Uterus (tissue), 2 donors: Measurements from ENCODE around the gene PLXNA4.

Experiments used
- POLR2A ChIP-seq, 2 donors: fragments of 450-650 bp; IDR thresholded peaks; one replicate each; pipeline ENCODE4 v1.6.1; 2016; ENCODE audit warnings: antibody characterized with exemption in 2 of 2, mild to moderate bottlenecking in 1 of 2, moderate library complexity in 1 of 2
- TF ChIP-seq, protein P1 (sequence below), 4 experiments: fragments of 200-600 bp in 2 of 4; fragments of 450-650 bp in 2 of 4; sonication (generic) in 2 of 4; IDR thresholded peaks; one replicate each; pipeline ENCODE4 v1.5.1; 2016 to 2019; ENCODE audit warnings: antibody characterized with exemption in 4 of 4, mild to moderate bottlenecking in 2 of 4, moderate library complexity in 1 of 4

DNA sequence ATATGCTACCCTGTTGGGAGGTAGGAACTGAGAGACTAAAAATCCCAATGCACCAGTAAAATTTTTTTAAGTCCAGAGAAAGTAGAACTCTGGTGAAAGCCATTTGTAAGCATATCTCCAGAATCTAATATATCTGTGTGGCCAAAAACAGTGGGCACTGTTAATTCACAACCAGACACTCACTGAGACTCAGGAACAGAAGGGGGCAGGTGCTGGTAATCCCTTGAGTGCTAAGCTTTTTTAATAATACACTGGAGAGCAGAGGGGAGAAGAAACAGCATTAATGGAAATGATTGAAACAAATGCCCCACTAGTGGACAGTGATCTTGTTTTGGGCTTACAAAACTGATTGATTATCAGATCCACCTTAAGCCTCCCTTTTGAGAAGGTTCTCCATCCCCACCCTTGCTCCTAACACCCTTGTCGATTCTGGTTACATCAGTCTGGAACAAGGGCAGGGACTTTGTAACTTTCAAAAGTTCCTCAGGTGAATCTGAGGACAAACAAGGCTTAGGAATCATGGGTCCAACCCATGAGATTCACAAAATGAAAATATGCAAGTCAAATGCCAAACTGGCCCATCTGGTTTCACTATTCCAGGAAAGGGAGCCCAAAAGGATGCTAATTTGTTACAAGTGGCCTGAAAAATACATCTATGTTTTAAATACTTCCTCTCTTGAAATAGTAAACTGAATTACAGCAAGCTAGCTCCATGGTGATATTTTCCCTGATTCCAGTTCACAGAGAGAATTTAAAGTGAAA is 29.7 kb downstream of the PLXNA4 start:
- TF ChIP-seq POLR2A (IDR thresholded peaks at IDR 0.05), result no peak
- TF ChIP-seq, protein P1, sequence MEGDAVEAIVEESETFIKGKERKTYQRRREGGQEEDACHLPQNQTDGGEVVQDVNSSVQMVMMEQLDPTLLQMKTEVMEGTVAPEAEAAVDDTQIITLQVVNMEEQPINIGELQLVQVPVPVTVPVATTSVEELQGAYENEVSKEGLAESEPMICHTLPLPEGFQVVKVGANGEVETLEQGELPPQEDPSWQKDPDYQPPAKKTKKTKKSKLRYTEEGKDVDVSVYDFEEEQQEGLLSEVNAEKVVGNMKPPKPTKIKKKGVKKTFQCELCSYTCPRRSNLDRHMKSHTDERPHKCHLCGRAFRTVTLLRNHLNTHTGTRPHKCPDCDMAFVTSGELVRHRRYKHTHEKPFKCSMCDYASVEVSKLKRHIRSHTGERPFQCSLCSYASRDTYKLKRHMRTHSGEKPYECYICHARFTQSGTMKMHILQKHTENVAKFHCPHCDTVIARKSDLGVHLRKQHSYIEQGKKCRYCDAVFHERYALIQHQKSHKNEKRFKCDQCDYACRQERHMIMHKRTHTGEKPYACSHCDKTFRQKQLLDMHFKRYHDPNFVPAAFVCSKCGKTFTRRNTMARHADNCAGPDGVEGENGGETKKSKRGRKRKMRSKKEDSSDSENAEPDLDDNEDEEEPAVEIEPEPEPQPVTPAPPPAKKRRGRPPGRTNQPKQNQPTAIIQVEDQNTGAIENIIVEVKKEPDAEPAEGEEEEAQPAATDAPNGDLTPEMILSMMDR (IDR thresholded peaks at IDR 0.05), result no peak
